ENCODE measurements around the gene MTA2. TPM values are rescaled to one million over a fixed set of nuclear protein-coding genes. Genes with fewer than 3 reads are reported as not detected.

The MTA2 gene
- total RNA-seq, 1 donor from 2014 or later = 26.3 TPM

DNA sequence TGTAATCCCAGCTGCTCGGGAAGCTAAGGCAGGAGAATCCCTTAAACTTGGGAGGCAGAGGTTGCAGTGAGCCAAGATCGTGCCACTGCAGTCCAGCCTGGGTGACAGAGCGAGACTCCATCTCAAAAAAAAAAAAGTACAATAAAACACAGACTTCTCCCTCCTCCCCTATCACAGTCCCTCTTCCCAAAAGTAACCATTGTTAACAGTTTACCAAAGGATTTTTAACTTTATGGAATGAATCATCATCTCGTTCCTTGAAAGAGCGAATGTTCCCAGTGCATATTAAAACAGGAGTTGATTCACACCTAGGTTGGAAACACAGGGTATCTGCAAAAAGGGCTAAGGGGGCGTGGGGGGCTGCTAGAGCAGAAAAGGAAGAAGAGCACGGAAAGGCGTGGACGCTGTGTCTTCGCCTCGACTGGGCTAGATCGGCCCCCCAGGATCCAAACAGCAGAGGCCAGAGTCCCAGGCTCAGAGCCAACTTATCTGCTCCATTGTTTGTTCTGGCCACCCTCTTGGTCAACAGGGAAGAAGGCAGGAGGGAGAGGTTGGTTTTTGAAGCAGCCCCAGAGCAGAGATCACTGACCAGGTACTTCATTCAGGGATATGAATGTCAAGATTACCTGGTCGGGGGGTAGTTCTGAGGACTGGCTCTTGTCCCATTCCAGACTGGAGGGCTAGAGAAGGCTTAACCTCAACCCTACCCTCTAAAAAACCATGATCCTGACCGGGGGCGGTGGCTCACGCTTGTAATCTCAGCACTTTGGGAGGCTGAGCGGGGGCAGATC lies 52.9 kb downstream of the MTA2 start:
- H3K27me3 ChIP-seq (ENCODE audit: low read depth) = no peaks in the 10 kb centered on the region
- no peaks in the 10 kb centered on the region for H3K36me3 ChIP-seq
- H3K4me1 ChIP-seq = peaks cover 98% of the 10 kb centered on the region
- no peaks in the 10 kb centered on the region for H3K9me3 ChIP-seq (replicated peaks)
- peak overlapping the region; percentile 11 for H3K4me3 ChIP-seq
- DNase-seq = peak; percentile 29
- H3K27ac ChIP-seq (replicated peaks) = peak overlapping the region; percentile 100
- intact Hi-C loops (cut with micrococcal nuclease) = loop anchor here (10.0 kb wide), 2 partner anchors 124 to 154 kb away; no protein-coding TSS in a partner anchor
- TF ChIP-seq, protein P1, sequence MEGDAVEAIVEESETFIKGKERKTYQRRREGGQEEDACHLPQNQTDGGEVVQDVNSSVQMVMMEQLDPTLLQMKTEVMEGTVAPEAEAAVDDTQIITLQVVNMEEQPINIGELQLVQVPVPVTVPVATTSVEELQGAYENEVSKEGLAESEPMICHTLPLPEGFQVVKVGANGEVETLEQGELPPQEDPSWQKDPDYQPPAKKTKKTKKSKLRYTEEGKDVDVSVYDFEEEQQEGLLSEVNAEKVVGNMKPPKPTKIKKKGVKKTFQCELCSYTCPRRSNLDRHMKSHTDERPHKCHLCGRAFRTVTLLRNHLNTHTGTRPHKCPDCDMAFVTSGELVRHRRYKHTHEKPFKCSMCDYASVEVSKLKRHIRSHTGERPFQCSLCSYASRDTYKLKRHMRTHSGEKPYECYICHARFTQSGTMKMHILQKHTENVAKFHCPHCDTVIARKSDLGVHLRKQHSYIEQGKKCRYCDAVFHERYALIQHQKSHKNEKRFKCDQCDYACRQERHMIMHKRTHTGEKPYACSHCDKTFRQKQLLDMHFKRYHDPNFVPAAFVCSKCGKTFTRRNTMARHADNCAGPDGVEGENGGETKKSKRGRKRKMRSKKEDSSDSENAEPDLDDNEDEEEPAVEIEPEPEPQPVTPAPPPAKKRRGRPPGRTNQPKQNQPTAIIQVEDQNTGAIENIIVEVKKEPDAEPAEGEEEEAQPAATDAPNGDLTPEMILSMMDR (IDR thresholded peaks at IDR 0.05; ENCODE audit: borderline replicate concordance) = no peak

DNA sequence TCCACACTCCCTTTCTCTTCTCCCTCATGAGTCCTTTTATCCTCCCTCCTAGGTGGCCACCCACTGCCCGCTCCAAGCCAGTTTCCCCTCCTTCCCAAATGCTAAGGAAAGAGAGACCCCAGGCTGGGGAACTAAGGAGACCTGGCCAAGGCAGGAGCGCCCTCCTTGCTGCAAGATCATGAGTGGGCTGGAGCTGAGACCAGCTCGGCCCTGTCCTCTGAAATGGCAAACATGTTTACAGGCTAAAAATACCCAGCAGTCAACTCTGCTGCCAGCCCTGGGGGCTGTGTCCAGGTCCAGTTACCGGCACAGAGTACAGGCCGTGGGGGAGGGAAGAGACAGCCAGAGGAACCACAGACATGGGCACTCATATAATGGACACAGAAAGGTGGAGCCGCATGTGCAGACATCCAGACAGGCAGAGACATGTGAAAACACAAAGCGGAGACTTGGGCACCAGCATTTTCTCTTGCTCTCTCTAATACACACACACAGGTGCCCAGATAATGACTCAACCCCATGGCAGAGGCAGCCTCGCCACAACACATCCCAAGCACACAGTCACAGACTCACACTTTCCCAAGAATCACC lies 53.9 kb downstream of the MTA2 start:
- Histone ChIP-seq H3K9me3 (replicated peaks) (no peaks in the 10 kb centered on the region), H3K27me3 (ENCODE audit: low read depth) (no peaks in the 10 kb centered on the region), H3K4me3 (peak overlapping the region; percentile 100), H3K4me1 (peaks cover 98% of the 10 kb centered on the region), H3K27ac (replicated peaks) (peak overlapping the region; percentile 100), H3K36me3 (no peaks in the 10 kb centered on the region)
- TF ChIP-seq, protein P1 (IDR thresholded peaks at IDR 0.05; ENCODE audit: borderline replicate concordance) = no peak
- intact Hi-C loops (cut with micrococcal nuclease) = loop anchor here (10.0 kb wide), 2 partner anchors 123 to 153 kb away; no protein-coding TSS in a partner anchor
- peak; percentile 55 for DNase-seq

DNA sequence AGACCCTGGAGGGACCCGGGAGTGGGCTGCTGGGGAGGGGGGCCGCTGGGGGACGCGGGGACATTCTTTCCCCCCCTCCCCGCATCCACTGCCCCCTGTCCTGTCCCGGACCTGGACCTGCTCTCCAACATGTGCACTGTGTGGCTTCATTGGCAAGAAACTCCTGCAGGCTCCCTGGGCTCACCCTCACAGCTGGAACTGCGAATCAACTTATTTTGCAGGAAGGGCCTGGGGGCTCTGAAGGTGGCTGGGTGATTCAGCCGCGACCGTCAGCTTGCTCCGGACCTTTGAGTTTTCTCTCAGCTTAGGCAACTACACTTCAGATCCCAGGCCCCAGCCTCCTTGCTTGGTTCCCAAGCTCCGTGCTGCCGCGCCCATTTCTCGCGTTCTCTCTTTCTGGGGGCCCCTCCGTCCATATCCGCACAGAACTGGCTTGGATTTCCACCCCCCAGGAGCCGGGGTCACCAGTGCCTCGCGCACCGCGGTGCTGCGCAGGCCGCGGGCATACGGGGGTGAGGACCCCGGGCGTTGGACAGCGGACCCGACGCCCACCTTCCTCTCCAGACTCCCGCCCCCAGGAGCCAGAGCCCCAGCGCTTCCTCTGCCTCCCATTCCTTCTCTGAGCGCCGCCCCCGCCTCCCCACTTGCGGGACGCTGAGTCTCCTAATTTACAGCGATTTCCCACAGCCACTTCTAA lies 54.6 kb downstream of the MTA2 start:
- peaks cover 98% of the 10 kb centered on the region for H3K4me1 ChIP-seq
- intact Hi-C loops (cut with micrococcal nuclease) = loop anchor here (10.0 kb wide), 2 partner anchors 122 to 152 kb away; no protein-coding TSS in a partner anchor
- no peaks in the 10 kb centered on the region for H3K9me3 ChIP-seq (replicated peaks)

DNA sequence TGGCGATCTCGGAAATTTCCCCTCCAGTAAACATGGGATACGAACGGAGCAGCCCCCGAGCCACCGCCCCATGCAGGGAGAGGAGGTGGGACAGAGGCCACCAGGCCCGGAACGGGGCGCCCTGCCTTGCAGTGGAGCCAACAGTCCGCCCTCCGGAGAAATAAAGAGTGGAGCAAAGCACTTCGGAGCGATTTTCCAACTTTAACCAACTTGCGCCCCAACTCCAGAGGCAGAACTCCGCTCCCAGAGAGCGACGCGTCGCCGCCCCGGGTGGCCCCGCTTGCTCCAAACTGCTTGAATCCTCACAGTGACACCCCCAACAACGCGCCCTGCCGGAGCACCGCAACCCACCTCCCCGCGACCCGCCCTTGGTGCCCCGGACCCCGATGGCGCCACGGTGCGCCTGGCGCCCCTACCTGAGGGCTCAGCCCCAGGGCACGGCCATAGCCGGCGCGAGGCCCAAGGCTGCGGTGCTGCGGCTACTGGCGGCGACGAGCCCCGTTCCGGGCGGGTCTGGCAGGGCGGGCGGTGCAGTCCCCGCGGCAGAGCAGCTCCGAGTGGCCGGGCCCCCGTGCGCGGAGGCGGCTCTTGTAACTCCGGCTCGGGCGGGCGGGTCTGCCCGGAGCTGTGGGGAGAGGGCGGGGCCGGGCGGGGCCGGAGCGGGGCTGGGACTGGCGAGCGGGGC lies 55.3 kb downstream of the MTA2 start, which contains the start of gene AHNAK:
TSS of gene AHNAK (minus strand) at position 563 of the 685 bp plus-strand sequence. CDS start 10,708 bp downstream, outside the sequence.
- peak; percentile 91 for DNase-seq
- Histone ChIP-seq H3K9me3 (replicated peaks) (no peaks in the 10 kb centered on the region), H3K4me3 (peak within 1 kb of the TSS; percentile 100), H3K27ac (replicated peaks) (peak within 1 kb of the TSS; percentile 100), H3K4me1 (peaks cover 98% of the 10 kb centered on the region), H3K27me3 (ENCODE audit: low read depth) (no peaks in the 10 kb centered on the region), H3K36me3 (no peaks in the 10 kb centered on the region)
- TF ChIP-seq, protein P1 (IDR thresholded peaks at IDR 0.05; ENCODE audit: borderline replicate concordance) = no peak
- intact Hi-C loops (cut with micrococcal nuclease) = loop anchor here (10.0 kb wide), 2 partner anchors 122 to 152 kb away; no protein-coding TSS in a partner anchor

More for the DNA sequence above, 54.6 kb downstream of the MTA2 start:
- peak overlapping the region; percentile 100 for H3K4me3 ChIP-seq
- no peaks in the 10 kb centered on the region for H3K36me3 ChIP-seq
- TF ChIP-seq, protein P1 (IDR thresholded peaks at IDR 0.05; ENCODE audit: borderline replicate concordance) = no peak
- DNase-seq = peak; percentile 42
- no peaks in the 10 kb centered on the region for H3K27me3 ChIP-seq (ENCODE audit: low read depth)
- H3K27ac ChIP-seq (replicated peaks) = peak overlapping the region; percentile 100
